ENCODE results near the gene RXRB. TPM values are rescaled to one million over a fixed set of nuclear protein-coding genes. Genes with fewer than 3 reads are reported as not detected.

The RXRB gene
- total RNA-seq, 2 donors from 2014 or later: 17.1 to 17.4 TPM

GRCh38 chr6:33197431-33198048 lies 2.9 kb downstream of the RXRB start:
- peak; percentile 70 to 79 for TF ChIP-seq CTCF (IDR thresholded peaks at IDR 0.05)
- H3K36me3 ChIP-seq: peaks cover 39% of the 10 kb centered on the region
- H3K4me1 ChIP-seq: peaks cover 0 to 49% of the 10 kb centered on the region in 2 donors
- peak overlapping the region in 1 of 2 donors; percentile 15 for H3K27ac ChIP-seq
- no peaks in the 10 kb centered on the region for H3K9me3 ChIP-seq
- no peak overlapping the region for H3K4me3 ChIP-seq
- no peak for DNase-seq (ENCODE audit: low spot score)
- no peaks in the 10 kb centered on the region for H3K27me3 ChIP-seq

DNA sequence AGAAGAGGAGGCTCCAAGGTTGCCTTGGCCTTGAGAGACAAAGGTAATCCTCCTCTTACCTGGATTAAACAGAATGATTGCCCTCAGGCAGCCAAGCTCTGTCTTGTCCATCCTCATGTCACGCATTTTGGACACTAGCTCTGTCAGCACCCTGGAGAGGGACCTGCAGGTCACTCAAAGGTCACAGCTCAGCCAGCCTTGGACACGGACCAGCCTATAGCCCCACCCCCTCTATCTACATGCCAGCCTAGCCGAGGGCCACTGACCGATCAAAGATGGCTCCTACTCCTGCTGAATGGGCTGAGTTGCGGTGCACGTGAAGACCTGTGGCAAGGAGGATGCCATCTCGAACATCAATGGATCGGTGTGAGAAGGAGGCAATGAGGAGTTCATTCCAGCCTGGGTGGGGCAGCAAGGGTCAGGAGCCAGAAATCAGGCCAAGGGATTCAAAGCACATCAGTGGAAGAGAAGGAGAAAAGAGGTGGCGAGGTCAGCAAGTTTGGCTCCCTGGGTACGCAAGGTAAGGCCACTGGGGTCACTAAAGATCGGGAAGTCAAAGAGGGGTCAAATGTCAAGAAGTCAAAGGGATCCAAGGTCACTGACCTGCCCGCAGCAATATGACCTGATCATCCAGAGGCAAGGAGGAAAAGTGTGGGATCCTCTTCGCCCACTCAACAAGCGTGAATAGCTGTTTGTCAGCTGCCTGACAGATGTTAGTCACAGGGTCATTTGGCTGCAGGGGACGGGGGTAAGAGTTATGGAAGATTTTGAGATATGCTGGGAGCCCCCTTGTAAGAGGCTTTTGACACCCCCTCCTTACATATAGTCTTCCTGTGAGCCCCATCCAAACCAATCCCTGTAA lies 4.9 kb downstream of the RXRB start:
- Histone ChIP-seq H3K27ac (no peak overlapping the region), H3K36me3 (peaks cover 29% of the 10 kb centered on the region), H3K4me3 (no peak overlapping the region), H3K27me3 (no peaks in the 10 kb centered on the region), H3K9me3 (no peaks in the 10 kb centered on the region), H3K4me1 (peaks cover 0 to 51% of the 10 kb centered on the region in 2 donors)
- no peak for TF ChIP-seq CTCF (IDR thresholded peaks at IDR 0.05)
- DNase-seq (ENCODE audit: low spot score): no peak

GRCh38 chr6:33194431-33194979 lies 6.0 kb downstream of the RXRB start:
- Histone ChIP-seq H3K4me3 (no peak overlapping the region), H3K27me3 (no peaks in the 10 kb centered on the region), H3K36me3 (peaks cover 29% of the 10 kb centered on the region), H3K27ac (no peak overlapping the region), H3K4me1 (peaks cover 0 to 48% of the 10 kb centered on the region in 2 donors), H3K9me3 (no peaks in the 10 kb centered on the region)
- no peak for DNase-seq (ENCODE audit: low spot score)
- no peak for TF ChIP-seq CTCF (IDR thresholded peaks at IDR 0.05)

DNA sequence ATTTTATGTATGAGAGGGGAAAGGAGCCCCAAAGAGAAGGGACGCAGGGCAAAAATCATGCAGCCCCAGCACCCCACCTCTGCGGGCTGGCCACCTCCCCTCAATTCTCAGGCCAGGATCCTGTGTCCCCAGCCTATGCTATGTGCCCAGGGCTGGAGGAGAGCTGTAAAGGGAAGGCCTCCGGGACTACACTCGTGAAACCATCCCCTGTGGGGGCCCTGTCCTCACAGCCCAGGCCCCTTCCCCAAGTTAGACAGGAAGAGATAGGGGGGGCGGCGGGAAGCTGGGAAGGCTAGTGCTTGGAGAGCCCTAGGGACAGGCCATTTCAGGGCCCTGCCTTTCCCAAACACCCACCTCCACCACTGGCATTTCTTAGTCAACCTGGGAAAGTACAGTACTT lies 6.8 kb downstream of the RXRB start:
- TF ChIP-seq CTCF (IDR thresholded peaks at IDR 0.05): no peak
- H3K27ac ChIP-seq: peak overlapping the region; percentile 25 to 31
- H3K27me3 ChIP-seq: no peaks in the 10 kb centered on the region
- H3K4me1 ChIP-seq: peaks cover 0 to 41% of the 10 kb centered on the region in 2 donors
- H3K4me3 ChIP-seq: peak overlapping the region in 1 of 2 donors; percentile 49
- H3K9me3 ChIP-seq: no peaks in the 10 kb centered on the region
- peaks cover 29% of the 10 kb centered on the region for H3K36me3 ChIP-seq
- DNase-seq (ENCODE audit: low spot score): no peak

- H3K4me3 ChIP-seq: peak overlapping the region; percentile 18 to 49
- peaks cover 0 to 34% of the 10 kb centered on the region in 2 donors for H3K4me1 ChIP-seq
- no peaks in the 10 kb centered on the region for H3K27me3 ChIP-seq
- H3K27ac ChIP-seq: peak overlapping the region; percentile 25 to 31
- peaks cover 29% of the 10 kb centered on the region for H3K36me3 ChIP-seq
- H3K9me3 ChIP-seq: no peaks in the 10 kb centered on the region
- no peak for TF ChIP-seq CTCF (IDR thresholded peaks at IDR 0.05)
- DNase-seq (ENCODE audit: low spot score): no peak
These were observed 7.5 kb downstream of the RXRB start for GRCh38 chr6:33192671-33193602.
